Endothelial cell of hepatic sinusoid (primary cell): ENCODE results near the gene SPTBN4.
"Not testable (repeated sequence)": the region's sequence is repeated elsewhere in the genome, so short reads cannot be mapped to it uniquely, and the experiment has no call there.

Experiments
- in situ Hi-C: cut with HindIII; loops from 2 replicates; pipeline ENCODE4 v1.10.0; 2017; ENCODE audit warnings: low sequenced_read_pairs

SPTBN4 gene

GRCh38 chr19:40556953-40557530 lies 90.2 kb downstream of the SPTBN4 start:
- in situ Hi-C loops = no loop called here

GRCh38 chr19:40559394-40559793 lies 92.6 kb downstream of the SPTBN4 start:
- in situ Hi-C loops = no loop called here

- in situ Hi-C loops = no loop called here
Measured at GRCh38 chr19:40560092-40560507, 93.3 kb downstream of the SPTBN4 start.

- in situ Hi-C loops = no loop called here
Measured at GRCh38 chr19:40561947-40562346, 95.1 kb downstream of the SPTBN4 start.

GRCh38 chr19:40564535-40564934 lies 97.7 kb downstream of the SPTBN4 start:
- in situ Hi-C loops = not testable (repeated sequence)

- in situ Hi-C loops = no loop called here
Measured at GRCh38 chr19:40565355-40565754, 98.6 kb downstream of the SPTBN4 start.

- in situ Hi-C loops = no loop called here
Measured at GRCh38 chr19:40565910-40566495, 99.2 kb downstream of the SPTBN4 start.

GRCh38 chr19:40567040-40567749 lies 100.4 kb downstream of the SPTBN4 start:
- in situ Hi-C loops = no loop called here

- in situ Hi-C loops = no loop called here
Measured at GRCh38 chr19:40567750-40568494, 101.1 kb downstream of the SPTBN4 start.

- in situ Hi-C loops = no loop called here
Measured at GRCh38 chr19:40570313-40571004, 103.7 kb downstream of the SPTBN4 start.

GRCh38 chr19:40571005-40571318 lies 104.2 kb downstream of the SPTBN4 start:
- in situ Hi-C loops = no loop called here

GRCh38 chr19:40571831-40572495 lies 105.2 kb downstream of the SPTBN4 start:
- in situ Hi-C loops = no loop called here

- in situ Hi-C loops = no loop called here
Measured at GRCh38 chr19:40575326-40575725, 108.5 kb downstream of the SPTBN4 start.

GRCh38 chr19:40576151-40576584 lies 109.4 kb downstream of the SPTBN4 start:
- in situ Hi-C loops = no loop called here

GRCh38 chr19:40576585-40577451 lies 110.0 kb downstream of the SPTBN4 start, which contains the start of gene SHKBP1:
Gene SHKBP1, plus strand, starts transcription at chr19:40576873. Its CDS starts 27 bp downstream, at chr19:40576900.
- in situ Hi-C loops = no loop called here

- in situ Hi-C loops = no loop called here
Measured at GRCh38 chr19:40578442-40578908, 111.7 kb downstream of the SPTBN4 start.

GRCh38 chr19:40580619-40581018 lies 113.8 kb downstream of the SPTBN4 start:
- in situ Hi-C loops = no loop called here

GRCh38 chr19:40581531-40581930 lies 114.7 kb downstream of the SPTBN4 start:
- in situ Hi-C loops = no loop called here

GRCh38 chr19:40582467-40582866 lies 115.7 kb downstream of the SPTBN4 start:
- in situ Hi-C loops = no loop called here
